GM21515 (cell line): ENCODE results near the gene ECHDC3.

Experiments used
- ATAC-seq: cut with Tn5 transposase; IDR thresholded peaks from one replicate; pipeline ENCODE4 v1.9.1; 2021; ENCODE audit not compliant: unreplicated experiment

ECHDC3 gene

DNA sequence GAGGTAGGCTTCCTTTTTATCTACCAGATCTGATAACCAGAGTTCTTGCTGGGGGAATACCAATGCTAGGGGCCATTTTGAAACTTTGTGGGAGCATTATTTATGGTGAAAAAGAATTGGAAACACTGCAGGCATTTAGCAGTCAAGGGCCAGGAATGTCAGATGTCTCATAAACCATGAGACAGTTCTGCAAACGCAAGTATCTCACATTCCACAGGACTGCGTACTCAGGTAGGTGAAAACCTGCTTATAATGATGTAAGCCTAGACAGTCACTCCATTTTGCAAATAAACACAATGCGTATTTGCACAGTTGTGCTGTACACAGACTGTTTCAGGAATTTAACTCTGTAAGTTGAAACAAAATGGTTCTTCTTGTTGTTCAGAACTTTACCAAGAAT, 33.9 kb downstream of the ECHDC3 start:
- ATAC-seq: no peak

DNA sequence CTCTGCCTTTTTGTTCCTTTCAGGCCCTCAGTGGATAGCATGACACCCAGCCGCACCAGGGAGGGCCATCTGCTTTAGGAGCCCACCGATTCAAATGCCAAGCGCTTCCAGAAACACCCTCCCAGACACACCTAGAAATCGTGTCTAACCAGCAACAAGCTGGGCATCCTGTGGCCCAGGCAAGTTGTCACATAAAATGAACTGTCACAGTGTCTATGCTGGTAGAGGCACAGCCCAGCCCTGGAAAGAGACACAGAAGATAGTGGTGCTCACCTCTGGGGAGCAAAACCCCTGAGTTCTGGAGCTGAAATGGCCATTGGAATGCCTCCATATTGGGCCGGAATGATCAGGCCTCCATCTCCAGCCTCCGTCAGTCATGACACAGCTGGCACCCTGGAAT, 38.9 kb downstream of the ECHDC3 start:
- ATAC-seq: no peak

DNA sequence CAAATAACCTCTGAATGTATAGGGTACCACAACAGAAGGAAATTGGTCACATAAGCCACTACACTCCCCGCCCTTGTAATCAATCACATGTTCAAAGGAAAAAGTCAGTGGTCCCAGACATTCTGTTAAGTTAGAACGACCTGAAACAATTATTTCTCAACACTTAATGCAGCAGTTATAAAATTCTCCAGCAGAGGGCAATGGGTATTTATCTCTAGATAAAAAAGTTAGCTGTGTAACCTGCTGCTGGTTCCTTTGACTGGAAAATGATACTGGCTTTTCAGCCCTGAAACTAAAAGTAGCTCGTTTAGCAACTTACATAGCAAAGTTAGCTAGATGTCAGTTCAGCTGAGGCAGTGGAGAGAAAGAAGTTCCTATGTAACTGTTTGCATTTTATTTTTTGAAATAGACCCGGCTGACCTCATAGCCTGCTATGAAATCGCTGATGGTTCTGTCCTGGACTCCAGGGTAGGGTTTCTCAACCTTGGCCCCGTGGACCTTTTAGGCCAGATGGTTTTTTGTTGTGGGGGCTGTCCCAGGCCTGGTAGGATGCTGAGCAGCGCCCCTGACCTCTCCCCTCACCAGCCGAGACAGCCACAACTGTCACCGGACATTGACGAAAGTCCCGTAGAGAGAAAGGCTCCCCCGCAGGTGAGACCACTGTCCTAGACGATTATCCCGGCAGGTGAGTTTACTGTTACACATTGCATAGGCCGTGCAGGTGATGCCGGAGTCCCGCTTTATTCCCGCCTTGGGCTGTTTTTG, 40.8 kb downstream of the ECHDC3 start:
- ATAC-seq: no peak

DNA sequence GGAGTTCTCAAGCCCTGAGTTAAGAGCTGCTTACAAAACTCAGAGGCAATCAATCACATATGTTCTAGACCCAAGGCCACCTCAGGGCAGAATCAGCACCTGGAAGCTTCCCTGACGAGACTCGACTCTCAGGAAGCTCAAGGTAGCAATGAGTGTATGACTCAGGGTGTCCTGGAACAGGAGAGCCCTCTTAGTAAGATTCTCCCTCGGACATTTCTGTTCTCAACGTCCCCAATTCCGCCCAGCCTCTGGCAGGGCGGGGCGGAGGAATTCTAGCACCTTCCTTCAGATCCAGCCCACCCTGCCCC, 41.3 kb downstream of the ECHDC3 start:
- no peak for ATAC-seq

DNA sequence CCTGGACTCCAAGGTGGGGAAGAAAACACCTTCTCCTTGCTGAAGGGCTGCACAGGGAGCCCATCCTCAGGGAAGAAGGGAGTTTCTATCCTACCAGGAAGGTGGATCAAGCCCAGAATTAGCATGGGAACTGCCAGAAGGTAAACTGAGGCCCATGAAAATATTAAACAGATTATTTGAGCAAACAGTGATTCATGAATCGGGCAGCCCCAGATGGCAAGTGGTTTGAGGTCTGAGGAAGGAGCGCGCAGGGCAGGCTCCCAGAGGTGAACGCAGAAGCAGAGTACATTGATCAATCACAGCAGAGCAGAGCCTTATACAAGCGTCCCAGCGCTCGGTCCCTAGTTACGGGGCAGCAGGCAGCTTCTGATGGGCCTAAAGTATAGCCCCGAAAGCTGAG, 45.2 kb downstream of the ECHDC3 start:
- ATAC-seq: no peak

DNA sequence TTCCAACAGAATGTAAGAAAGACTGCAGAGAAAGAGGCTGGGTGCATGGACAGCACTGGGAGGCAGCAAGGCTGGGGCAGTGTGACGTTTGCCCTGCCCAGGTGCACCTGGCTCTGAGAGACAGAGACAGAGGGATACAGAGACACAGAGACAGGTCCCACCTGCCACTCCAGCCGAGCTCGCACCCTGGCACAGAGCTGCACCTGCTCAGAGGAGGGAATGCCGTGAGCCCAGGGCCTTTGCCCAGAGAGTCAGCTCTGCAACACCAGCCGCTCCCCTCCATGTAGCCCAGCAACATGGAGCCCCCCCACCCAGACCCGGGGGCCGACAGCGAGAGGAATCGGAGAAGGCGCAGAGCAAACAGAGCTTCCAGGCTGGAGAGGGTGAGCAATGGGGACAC, 45.7 kb downstream of the ECHDC3 start:
- no peak for ATAC-seq

DNA sequence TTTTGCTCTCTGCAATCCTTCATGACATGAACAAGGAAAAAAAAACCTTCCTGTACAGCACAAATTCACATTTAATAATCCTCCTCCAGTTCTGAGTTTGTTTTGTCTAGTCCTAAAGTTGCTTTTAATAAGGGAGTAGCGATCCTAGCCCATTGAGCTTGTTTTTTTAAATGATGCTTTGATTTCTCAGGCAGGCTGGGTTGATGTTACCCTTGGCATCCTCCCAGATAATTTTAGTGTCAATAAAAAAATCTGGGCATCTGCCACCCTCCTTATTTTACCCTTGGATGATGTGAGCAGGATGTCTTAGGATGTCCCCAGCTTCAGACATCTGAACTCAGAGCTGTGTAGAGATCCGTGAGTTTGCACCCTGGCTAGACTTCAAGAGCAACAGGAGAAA, 47.1 kb downstream of the ECHDC3 start:
- no peak for ATAC-seq

DNA sequence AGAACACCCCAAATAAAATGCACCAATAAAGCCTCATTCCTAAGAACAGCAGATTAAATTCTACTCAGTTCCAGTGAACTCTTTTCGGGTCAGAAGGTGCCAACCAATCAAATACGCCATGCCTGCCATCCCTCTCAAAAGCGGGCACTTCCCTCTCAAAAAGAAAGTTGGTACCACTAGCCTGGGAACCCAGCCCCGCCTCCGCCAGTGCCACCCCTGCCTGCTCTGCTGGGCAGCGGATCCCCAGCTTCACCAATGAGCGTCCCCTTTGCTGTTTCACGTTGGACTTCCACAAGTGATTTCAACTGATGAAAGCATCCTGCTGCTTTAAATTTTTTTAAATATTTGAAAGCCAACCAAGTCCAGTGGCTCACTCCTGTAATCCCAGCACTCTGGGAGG, 47.8 kb downstream of the ECHDC3 start:
- no peak for ATAC-seq

DNA sequence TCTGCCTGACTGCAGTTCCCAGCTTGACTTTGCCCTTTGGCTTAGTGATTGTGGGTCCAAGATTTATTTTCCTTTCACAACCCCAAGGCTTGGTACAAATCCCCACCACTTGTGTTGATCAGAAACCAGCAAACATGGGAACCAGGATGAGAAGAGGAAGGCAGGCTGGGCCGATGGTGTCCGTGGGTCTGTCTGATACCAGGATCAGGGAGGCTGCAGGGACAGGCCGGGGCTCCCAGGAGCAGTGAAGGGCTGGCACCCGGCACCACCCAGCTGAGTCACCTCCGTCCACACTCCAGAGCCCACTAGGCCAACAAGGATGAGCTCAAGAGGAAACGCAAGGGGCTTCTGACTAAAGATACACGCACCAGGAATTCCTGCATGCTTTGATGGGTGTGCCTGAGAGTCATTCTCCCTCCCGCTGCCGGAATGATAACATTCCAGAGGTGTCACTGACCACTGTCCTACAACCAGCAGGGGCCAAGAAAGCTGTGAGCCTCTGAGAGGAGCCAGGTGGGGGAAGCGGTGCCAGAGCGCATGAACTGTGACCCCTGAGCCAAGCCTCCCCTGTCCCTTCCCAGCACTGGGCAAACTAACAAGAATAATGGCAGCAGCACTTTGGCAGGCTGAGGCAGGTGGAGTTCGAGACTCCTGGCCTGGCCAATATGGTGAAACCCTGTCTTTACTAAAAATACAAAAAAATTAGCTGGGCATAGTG, 51.7 kb downstream of the ECHDC3 start:
- ATAC-seq: no peak

DNA sequence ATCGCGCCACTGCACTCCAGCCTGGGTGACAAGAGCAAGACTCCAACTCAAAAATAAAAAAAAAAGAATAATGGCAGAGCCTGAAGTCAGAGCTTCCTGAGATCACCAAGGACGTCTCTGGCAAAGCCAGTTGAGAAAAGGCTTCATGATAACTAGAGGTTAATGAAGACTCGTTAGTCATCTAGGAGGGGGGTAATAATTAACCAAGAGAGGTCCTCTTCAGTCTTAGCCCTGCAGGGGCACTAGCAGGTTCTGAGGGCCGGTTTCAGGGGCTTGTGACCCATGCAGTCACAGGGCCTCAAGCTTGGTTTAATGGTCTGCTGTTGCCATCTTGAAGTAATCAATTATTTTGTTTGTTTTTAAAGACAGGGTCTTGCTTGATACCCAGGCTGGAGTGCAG, 52.4 kb downstream of the ECHDC3 start:
- ATAC-seq: no peak

DNA sequence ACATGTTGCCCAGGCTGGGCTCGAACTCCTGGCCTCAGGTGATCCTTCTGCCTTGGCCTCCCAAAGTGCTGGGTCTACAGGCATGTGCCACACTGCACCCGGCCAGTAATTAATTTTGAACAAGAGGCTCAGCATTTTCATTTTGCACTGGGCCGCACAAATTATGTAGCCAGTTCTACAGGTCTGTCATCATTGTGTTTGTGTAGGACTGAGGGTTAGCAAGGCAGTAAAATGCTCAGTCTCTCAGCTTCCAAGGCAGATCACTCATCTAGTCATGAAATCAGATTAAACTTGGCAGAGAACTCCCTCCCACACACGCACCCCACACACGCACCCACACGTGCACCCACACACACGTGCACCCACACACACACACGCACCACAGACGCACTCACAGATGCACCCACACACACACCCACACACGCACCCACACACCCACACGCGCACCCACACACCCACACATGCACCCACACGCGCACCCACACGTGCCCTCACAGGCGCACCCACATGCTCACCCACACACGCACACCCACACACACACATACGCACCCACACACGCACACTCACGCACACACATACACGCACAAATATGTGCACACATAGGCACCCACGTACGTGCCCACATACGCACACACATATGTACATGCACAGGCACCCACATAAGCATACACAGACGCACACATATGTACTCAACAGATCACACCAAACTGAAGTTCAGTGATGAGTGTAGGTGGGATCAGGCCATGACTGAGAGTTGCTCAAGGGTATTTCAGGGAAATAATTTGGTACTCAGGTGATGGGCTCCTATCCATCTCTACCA, 53.1 kb downstream of the ECHDC3 start:
- no peak for ATAC-seq

DNA sequence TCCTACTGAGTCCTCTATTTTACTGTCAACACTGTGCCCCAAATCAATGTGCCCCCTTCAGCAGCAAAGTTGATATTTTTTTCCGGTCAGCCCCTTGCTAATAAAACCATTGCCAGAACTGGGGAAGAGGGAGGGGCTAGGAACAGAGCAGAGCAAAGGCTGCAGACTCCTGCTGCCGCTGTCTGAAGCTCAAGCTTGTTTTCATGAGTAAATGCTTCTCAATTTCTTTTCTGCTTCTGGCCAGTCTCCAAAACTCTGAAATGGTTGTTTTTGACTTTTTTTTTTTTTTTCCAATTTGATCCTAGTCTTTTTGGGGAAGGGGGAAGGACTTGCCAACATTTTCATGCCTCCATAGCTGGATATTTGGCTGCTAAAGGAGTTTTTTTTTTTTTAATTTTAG, 54.3 kb downstream of the ECHDC3 start:
- ATAC-seq: no peak

DNA sequence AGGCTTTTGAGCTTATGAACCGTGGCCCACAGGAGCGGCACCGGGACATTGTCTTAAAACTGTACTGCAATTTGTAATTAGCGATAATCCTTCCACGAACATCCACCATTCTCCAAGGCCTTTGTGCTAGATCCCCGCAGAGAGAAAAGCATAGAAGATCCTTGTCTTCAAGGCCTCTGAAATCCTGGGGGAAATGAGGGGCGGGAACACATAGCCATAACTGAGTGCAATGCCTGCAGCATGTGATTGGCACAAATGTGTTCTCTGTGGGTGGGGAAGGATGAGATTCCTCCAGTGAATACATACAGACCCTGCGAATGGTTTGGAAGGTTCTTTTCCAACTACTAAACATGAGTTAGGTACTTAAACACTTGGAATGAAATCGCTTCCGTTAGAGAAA, 55.1 kb downstream of the ECHDC3 start:
- no peak for ATAC-seq

DNA sequence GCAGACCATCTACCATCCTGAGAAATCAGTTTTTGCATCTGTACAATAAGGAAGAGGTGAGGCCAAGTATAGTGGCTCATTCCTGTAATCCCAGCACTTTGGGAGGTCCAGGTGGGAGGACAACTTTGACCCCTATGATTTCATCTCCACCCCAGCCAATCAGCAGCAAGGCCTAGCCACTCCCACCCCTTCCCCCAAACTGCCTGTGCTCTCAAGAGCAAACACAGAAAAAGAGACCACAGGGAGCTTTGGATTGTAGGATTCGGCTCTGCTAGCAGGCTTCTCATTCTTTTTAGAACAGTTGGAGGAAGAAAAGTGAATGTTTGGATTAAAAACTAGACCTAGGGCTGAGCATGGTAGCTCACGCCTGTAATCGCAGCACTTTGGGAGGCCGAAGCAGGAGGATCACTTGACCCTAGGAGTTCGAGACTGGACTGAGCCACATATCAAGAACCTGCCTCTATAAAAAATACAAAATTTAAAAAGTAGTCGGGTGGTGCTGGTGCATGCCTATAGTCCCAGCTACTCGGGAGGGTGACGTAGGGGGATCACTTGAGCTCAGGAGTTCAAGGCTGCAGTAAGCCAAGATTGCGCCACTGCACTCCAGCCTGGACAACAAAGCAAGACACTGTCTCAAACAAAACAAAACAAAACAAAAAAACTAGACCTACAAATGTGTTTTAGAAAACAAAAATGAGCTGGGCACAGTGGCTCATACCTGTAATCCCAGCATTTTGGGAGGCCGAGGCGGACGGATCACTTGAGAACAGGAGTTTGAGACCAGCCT, 55.9 kb downstream of the ECHDC3 start:
- ATAC-seq: no peak

DNA sequence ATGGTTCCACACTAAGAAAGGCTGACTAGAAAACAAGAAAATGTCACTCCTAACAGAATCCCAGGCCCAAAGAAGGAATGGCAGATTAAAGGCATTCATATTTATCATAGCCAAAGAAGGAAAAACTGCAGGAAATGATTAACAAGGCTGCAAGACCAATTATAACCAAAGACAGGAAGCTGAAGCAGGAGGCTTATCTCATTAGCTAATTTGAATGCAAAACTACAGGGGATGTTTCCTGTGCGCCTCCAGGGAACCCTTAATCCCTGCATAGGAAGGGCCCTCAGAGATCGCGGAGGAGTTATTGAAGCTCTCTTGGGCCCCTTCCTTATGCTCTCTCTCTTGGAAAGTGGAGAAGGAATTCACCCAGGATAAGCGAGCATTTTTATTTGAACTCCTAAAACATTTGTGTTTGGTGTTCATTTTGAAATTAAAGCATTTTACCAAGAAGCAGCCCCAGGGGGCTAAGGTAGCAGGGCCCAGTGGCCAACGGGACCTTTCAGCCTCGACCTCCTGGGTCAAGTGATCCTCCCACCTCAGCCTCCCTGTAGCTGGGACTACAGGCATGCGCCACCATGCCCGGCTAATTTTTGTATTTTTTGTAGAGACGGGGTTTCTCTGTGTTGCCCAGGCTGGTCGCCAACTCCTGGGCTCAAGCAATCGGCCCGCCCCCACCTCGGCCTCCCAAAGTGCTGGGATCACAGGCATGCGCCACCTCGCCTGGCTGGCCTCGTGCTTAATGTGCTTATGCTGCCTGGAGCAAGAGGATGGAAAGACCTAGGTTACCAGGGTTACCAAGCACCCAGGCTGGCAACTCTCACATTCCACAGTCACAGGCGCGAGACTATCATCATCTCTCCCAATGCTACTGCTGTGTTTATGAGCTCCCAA, 56.9 kb downstream of the ECHDC3 start:
- no peak for ATAC-seq

DNA sequence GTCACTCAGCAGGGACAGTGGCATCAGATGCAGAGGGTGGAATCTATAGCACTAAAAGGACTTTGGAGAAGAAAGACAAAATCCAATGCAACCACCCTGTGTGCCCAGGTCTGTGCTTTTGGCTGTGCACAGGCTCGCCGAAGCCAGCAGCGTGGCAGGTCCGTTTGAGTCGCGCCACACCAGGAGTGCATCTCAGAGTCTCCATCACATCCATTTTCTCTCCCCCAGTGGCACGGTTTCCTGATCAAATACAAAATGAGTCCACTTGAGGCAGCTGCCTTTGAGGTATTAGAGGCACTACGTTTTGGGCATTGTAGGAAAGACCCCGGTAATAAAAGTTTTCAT, 57.5 kb downstream of the ECHDC3 start:
- ATAC-seq: no peak

DNA sequence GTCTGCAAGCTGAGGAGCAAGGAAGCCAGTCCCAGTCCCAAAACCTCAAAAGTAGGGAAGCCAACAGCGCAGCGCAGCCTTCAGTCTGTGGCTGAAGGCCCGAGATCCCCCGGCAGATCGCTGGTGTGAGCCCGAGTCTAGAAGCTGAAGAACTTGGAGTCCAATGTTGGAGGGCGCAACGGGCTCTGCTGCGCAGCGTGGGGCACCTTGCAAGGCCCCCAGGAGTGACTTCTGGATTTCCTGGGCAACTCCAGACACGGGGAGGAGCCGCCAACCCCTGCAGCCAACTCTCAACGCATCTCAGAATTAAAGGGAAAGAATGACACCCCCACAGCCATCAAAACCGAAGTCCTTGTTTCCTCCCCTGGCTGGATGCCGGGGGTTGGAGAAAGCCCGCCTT, 62.2 kb downstream of the ECHDC3 start:
- no peak for ATAC-seq

DNA sequence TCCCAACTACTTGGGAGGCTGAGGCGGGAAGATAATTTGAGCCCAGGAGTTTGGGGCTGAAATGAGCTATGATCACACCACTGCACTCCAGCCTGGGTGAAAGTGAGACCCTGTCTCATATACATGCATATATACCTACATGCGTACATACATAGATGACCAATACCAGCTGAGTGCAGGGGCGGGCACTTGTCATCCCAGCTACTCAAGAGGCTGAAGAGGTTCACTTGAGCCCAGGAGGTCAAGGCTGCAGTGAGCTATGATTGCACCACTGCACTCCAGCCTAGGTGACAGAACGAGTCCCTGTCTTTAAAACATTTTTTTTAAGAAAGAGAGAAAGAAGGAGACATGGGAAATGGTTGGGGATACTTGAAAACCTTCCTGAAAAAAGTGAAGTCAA, 63.6 kb downstream of the ECHDC3 start:
- no peak for ATAC-seq

DNA sequence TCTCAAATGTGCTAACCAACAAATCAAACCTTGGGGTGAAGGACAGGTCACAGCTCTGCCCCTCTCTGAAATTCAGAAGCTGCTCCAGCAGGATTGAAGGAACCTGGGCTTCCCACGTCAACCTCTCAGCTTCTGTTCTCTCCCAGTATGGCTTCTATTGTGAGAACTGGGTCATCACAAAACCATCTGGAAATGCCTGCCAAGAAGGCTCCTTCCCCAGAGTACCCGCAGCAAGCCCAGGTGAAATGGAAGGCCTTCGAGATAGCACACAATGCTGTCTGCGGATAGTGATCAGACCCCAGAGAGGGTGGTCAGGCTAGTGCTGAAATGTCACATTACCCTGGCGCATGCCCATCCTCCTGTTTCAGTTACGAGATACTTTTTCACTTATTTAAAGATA, 64.5 kb downstream of the ECHDC3 start:
- ATAC-seq: no peak

DNA sequence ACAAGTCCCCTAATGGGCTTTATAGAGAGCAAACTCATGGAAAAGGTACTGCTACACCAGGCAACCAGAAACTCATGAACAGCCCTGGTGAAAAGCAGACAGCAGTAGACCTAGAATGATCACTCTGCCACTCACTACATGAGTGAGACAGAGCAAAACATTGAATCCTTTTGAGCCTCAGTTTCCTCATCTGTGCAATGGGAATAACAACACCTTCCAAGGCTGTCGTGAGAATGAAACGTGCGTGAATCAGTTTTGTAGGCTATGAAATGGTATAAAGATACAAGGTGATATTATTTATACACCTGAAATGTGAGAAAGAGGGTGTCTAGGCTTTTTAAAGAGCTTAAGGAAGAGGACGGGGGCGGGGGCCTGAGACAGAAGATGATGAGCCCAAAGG, 66.6 kb downstream of the ECHDC3 start:
- ATAC-seq: no peak
